Fibroblast of lung (primary cell): ENCODE measurements around the gene CCDC181.

Experiments
- CTCF ChIP-seq, 2 donors: IDR thresholded peaks in 1 of 2; conservative IDR thresholded peaks in 1 of 2; 1 replicate in 1 of 2; 2 replicates in 1 of 2; pipeline ENCODE4 v1.5.1; 2011 to 2012; ENCODE audit warnings: low read length in 2 of 2, control low read depth in 1 of 2, inconsistent platforms in 1 of 2, low read depth in 1 of 2, mild to moderate bottlenecking in 1 of 2
- EZH2 ChIP-seq: IDR thresholded peaks from 2 replicates; pipeline ENCODE4 v1.5.1; 2012; ENCODE audit warnings: low read length, control low read depth, mild to moderate bottlenecking; ENCODE audit errors: missing control alignments

GRCh38 chr1:169371404-169371803 lies 55.9 kb downstream of the CCDC181 start:
- TF ChIP-seq CTCF (conservative IDR thresholded peaks at IDR 0.05 in 1 of 2, IDR thresholded peaks at IDR 0.05 in 1 of 2; ENCODE audit: low read depth in 1 of 2, low read length in 2 of 2): no peak
- no peak for TF ChIP-seq EZH2
